Measurements from ENCODE around the gene GAL.

GAL gene

DNA sequence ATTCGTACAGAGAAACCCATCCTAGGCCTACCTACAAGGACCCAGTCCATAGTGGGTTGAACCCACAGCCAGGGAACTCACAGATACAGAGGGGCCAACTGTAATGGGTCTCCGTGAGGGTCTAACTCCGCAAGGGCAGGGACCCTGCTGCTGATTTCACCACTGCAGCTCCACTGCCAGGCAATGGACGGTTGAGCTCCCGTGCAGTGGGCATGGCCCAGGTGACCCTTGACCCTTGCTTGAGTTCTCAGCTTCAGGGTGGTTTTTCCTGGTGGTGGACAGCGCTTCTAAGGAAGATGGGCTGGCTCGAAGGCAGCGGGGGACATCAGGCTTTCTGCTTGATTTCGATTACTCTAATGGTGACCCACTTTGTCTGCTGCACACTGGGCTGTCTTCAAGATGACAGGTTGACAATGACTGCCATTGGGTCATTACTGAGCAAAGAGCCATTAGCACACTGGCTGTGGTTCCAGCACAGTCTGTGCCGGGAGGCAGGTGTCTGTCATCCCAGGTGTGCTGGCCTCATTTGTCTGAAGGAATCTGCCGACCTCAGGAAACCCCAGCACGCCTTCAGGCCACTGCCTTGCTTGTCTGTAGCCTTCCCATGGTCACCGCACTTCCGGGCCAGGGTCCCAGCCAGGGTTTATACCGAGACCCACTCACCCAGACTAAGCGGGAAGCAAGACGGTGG is 3.7 kb upstream of the GAL start:
- no peak for DNase-seq (ENCODE audit: low read depth in 2 of 2)

DNA sequence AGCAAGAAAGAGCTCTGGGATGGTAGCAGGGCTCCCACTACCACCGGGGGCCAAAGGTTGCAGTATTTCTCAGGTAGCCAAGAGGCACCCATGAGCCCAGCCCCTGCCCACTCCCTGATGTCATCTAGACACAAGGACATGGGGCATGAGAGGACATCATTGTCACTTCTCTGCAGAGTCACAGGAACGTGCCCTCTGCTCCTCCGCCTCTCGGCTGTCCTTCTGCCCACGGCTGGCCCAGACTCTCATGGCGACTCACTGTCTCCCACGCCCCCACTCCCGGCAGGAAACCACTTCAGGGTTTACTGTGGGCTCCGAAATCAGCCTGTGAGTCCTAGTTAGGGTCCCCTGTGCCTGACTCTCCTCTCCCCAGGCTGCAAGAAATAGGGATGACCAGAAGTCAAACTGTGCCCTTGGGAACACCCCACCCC is 1.8 kb upstream of the GAL start:
- no peak for DNase-seq (ENCODE audit: low read depth in 2 of 2)

DNA sequence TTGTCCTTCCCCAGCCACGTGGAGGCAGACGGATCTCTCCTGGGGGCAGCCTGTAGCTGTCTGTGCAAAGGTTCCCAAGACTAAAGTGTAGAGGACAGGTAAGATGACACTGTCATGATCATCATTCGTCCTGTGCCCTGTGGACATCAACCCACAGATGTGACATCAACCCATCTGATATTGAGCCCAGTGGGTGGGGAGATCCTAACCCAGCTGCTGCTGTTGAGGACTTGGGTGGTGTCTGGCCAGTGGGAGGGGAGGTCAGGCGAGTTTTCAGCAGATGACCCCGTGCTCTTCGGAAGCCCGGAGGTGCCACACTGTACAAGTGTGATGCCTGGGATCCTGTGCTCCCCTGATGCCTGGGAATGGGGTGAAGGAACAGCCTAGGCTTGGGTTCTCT is 1.2 kb upstream of the GAL start:
- no peak for DNase-seq (ENCODE audit: low read depth in 2 of 2)

DNA sequence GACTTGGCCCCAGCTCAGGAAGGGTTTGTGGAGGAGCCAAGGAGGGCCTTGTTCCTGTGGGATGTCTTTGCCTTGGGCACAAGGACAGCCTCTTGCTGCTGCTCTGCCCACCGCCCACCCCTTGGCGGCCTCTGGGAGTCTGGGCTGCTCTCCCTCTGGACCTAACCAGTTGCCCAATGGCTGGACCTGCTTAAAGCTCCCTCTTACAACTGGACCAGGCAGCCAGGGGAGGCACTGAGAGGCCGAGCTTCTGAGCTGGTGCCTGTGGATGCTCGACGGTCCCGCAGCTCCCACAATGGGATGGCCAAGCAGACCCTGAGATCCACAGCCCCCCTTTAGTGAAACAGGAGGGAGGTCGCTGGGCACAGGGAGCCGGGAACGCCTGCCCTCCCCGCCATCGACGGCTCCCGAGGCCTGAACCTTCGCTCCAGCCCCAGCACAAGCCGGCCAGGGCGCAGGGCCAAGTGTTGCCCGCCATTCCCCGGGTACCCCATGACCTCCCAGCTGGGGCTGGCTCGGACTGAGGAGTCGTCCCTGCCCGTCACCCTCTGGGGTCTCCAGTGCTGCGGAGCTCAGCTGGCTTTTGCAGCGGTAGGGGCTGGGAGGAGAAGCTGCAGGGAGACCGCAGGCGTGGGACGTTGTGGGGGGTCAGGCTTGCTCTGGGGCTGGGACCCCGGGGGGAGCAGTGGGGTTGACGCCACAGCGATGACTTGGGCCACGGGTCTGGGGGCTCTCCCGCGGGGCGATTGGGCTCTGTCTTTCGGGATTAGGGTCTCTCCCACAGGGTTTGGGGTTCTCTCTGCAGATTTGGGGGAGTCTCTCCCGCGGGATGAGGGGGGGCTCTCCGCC is 584 bp upstream of the GAL start:
- DNase-seq (ENCODE audit: low read depth in 2 of 2), result no peak

DNA sequence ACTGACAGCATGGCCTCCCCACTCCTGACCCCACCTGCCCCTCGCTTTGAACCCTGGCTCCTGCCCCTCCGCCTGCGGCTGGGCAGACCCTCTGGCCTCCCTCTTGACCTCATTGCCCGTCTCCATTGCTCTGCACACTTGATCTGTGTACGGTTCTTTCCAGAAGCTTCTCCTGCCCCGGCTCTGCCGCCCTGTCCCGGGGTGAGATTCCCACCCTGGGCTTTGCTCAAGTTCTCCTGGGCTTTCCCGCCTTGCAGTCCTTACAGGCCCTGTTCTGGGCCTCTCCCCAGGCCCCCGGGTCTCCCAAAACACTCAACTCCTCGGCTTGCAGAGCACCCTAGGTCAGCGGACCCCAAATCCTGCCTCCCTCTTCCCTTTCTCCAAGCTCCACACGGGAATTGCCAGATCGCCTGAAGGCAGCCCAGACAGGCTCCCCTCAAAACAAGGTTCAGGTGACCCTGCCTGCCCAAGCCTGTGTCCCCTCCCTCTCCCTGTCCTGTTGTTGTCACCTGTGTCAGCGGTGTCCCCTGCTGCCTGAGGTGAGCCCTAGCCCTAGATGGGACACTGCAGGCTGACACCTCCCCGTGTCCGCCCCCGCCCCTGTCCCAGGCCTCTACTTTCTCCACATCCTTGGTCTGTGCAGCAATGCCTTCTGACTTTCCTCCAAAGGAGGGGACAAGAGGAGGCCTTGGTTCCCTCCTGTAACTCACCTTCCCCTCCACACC is 1.5 kb downstream of the GAL start:
- DNase-seq (ENCODE audit: low read depth in 2 of 2), result no peak

DNA sequence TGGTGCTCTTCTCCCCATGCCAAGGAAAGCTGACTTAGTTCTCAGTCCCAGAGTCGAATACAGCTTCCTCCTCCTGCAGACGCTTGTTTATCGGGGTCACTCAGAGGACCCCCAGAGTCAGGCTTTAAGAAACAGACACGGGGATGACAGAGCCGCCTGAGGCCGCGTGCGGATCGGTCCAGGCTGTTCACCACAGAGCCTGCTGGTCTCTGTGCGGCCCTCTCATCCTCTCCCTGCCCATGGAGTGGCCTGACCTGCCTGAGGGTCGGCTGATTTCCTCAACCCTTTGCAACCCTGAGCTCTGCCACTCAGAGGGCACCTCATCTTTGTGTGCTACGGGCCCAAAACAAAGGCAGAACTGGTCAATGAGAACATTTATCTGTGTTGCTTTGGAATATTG is 2.1 kb downstream of the GAL start:
- no peak for DNase-seq (ENCODE audit: low read depth in 2 of 2)

DNA sequence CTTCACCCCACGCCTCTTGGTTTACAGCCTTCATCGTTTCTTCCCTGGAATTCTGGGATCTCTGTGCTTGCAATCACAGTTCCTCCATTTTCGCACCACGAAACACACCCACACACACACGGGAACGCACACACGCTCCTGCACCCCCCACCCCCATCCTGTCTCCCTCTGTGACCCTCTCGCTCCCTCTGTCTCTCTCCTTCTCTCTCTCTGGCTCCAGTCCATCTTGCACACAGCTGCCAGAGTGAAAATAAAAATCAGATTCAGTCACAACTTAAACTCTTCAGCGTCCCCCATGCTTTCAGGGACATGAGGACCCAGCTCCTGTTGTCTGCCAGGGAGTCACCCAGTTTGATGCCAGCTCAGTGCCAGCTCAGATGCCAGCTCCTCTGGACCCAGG is 3.0 kb downstream of the GAL start:
- no peak for DNase-seq (ENCODE audit: low read depth in 2 of 2)

DNA sequence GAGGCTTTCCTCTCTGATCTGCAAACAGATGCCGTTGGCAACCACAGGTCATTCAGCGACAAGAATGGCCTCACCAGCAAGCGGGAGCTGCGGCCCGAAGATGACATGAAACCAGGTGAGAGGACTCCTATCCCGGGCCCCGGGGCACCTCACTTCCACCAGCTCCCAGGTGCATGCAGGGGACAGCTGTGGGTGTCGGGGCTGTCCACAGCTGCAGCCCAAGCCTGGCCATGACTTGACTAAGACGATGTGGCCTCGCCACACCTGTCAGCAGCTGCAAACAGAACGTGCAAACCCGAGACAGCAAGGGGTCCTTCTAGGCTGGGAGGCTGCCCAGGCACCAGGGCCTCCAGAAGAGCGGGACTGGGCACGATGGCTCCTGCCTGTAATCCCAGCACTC is 3.6 kb downstream of the GAL start:
- DNase-seq (ENCODE audit: low read depth in 2 of 2), result no peak

DNA sequence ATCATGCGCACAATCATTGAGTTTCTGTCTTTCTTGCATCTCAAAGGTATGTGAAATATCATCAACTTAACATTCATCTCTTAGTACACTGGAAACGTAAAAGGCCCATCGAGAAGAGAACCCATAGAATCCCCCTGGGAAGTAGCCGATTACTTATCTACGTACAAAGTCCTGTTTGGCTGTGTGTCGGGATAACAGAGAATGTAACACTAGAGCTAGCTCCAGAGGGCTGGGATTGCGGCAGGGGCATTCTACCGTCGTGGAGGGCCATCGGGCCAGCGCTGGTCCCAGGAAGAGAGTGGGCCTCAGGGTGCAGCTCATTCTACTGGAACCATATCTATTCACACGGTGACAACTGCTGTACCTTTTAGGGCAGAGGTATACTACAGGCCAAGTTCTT is 4.5 kb downstream of the GAL start:
- no peak for DNase-seq (ENCODE audit: low read depth in 2 of 2)

DNA sequence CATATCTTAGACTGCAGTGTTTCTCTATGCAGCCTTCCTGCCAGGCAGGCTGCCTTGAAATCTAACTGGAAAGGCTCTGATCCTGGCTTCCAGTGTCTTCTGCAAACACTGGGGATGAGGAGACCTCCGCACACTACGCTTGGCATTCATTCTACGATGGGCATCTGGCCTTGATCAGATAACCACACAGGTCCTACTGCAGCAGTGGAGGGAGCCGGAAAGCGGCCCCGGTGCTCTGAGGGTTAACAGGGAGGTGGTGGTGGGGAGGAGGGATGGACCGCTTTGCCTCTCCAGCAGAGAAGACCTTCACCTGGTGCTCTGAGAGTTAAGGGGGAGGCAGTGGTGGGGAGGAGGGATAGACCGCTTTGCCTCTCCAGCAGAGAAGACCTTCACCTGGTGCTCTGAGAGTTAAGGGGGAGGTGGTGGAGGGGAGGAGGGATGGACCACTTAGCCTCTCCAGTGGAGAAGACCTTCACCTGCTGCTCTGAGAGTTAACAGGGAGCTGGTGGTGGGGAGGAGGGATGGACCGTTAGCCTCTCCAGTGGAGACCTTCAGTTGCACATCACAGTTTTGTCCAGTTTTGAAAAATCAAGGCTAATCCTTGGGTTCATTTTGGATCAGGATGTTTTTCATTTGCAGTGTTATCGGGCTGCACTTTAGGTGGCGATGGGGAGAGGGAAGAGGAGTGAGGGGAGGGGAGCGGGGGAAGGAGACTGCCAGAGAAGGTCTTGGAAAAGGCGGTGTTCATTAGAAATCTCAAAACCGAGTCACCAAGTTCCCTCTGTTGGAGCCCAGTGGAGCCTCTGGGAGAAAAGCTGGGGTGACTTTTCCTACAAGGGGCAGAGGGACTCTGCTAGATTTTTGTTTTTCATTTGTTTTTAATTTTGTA is 5.6 kb downstream of the GAL start:
- no peak for DNase-seq (ENCODE audit: low read depth in 2 of 2)

DNA sequence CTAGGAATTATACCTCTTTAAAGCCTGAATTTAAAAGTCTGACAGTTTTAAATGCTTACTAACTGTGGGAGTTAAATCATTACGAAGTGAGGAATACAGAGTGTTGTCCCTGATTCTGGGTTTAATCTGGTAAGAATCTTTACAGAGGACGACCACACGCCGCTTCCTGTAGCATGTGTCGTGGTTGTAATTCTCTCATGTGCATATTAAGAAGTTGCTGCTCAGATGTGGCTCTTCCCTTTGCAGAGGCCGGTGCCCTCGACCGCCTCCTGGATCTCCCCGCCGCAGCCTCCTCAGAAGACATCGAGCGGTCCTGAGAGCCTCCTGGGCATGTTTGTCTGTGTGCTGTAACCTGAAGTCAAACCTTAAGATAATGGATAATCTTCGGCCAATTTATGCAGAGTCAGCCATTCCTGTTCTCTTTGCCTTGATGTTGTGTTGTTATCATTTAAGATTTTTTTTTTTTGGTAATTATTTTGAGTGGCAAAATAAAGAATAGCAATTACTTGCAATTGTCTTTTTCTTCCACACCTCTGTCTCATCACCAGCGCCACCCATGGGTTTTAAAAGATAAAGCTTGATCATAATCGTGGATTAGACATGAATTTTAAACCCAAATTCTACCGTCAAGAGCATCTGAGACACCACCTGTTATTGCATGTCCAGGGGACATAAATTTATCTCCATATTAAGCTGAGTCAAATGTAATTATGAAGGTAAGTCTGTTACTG is 6.5 kb downstream of the GAL start:
- DNase-seq (ENCODE audit: low read depth in 2 of 2), result no peak

DNA sequence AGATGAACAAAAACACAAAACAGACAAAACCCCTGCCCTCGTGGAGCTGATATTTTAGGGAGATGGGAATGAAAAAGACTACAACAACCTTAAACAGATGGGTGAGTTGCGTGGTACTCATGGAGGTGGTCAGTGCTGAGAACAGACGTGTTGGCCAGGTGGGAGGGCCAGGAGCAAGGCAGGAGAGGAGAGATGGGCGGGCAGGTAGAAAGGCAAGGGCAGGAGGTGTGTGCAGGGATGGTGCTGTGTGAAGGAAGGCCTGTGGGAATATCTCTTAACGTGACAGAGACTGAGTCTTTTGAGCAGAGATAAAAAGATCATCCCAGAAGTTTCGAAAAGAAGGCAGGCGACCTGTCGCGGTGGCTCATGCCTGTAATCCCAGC is 7.0 kb downstream of the GAL start:
- no peak for DNase-seq (ENCODE audit: low read depth in 2 of 2)

DNA sequence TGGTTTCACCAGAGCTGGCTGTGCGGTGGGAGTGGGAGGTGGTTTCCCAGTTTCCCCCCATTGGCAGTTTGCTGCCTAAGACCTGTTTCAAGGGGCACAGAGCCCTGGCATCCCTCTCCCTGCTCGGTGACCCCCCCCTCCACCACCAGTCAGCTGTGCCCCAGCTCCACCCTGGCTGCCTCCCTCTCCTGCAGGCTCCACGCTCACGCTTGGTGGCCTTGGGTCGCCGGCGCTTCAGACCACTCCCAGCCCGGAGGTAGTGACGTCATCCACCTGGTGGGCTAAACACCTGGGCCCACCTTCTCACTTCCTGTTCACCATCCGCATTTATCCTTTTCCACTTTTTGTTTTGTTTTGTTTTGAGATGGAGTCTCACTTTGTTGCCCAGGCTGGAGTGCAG is 7.8 kb downstream of the GAL start:
- no peak for DNase-seq (ENCODE audit: low read depth in 2 of 2)

DNA sequence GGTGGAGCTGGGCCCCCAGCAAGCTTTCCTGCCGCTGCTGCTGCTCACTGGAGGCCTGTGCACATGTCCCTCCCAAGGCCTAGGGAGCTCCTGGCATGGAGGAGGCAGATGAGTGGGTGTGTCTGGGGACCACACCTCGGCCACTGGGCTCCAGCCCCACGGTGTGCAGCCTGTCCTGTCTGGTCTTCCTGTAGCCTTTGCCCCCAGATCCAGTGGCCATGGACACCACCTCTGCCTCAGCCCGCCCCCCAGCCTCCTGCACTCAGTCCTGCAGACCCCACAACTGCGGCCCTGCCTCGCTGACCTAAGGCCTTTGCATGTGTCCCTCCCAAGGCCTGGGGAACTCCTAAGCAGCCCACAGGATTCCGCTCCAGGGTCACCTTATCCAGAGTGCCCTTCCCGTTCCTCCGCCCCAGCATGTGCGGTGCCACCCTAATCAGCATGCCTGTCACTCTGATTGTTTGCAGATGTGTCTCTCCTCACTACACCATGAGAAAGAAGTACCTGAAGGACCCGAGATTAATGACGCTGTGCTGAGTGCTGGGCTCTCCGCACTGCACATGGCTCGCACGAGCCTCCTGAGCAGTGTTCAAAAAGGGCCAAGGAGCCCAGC is 8.6 kb downstream of the GAL start:
- DNase-seq (ENCODE audit: low read depth in 2 of 2), result no peak

DNA sequence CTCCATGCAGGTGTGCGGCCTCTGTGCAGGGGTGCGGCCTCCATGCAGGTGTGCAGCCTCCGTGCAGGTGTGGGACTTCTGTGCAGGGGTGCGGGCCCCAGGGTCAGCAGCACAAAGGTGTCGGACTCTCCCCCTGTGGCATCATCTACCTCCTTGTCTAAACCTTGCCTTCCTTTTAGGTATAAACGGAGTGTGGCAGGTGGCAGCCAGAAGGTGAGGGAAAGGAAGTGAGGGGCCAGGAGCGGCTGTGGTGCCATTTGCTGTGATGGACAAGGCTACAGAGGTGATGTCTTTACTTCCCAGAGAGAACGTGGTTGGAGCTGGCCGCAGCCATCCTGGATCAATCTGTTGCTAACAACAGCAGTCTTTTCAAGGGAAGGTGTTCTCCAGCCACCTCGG is 9.1 kb downstream of the GAL start:
- no peak for DNase-seq (ENCODE audit: low read depth in 2 of 2)

DNA sequence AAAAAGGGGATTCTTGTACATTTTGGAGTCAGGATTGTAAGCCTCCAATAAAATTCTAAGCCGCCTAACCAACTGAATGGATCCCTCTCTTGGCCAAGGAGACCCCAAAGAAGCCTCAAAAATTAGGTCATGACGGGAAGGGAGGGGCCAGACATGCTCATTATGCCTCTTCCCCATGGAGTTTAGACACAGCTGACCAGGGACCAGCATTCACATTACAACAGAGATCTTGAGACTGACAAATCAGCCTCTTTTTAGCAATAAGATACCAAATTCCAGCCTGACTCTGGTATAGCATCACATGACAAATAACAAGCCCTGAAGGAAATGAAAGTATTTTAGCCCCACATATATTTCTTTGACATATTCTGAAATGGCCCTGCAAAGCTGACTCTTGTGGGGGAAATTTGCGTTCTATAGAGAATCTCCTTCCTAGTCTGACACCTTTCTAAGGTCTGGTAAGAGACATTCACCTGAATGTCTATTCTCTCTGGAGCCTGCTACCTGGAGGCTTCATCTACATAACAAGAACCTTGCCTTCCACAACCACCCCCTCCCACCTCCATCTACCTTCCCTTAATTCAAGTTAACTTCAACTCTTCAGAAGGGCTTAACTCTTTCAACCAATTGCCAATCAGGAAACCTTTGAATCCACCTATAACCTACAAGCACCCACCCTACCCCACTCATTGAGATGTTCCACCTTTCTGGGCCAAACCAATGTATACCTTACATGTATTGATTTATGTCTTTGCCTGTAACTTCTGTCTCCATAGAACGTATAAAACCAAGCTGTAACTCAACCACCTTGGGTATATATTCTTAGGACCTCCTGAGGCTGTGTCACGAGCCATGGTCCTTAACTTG is 10.3 kb downstream of the GAL start:
- no peak for DNase-seq (ENCODE audit: low read depth in 2 of 2)

DNA sequence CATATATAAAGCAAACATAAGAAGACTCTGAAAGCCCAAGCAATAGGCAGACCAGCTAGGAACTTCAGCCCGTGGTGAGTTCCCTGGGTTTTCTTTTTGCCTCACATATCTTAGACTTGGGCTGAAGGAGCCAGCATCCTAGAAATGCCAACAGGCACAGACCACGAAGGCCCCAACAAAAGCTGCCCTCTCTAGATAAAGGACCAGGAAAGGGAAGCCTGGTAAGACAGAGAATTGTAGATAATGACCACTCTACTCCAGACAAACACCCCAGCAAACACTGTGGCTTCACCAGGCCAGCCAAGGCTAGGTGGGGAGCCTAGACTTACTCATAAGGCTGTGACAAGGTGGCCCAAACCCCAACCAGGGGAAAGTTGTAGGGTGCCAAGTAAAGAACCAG is 11.2 kb downstream of the GAL start:
- DNase-seq (ENCODE audit: low read depth in 2 of 2), result no peak

DNA sequence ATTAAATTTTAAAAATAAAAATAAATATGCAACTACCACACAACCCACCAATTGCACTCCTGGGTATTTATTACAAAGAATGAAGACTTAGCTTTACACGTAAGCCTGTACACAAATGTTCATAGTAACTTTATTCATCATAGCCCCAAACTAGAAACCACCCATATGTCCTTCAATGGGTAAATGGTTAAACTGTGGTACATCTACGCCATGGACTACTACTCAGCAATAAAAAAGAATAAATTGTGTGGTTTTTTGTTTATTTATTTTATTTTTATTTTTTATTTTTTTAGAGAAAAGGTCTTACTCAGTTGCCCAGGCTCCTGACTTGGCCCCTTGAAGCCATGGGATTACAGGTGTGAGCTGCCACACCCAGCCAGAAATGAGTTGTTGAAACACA is 14.6 kb downstream of the GAL start:
- no peak for DNase-seq (ENCODE audit: low read depth in 2 of 2)

DNA sequence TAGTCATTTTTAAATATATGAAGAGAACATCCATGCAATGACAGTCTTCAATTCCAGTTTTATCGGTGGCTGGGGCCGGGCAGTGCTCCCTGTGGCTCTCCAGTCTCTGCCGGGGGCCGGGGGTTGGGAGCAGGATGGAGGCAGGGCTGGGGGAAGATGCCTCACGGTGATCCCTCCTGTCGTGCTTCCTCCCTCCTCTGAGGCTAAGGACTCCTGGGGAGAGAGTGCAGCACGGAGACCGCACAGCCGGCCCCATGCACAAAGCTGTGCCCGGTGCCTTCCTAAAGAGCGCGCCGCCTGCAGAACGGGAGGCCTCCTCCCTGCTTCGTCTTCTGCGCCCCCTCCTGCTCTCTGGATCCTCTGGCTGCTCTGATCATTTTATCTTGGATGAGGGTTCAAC is 20.5 kb downstream of the GAL start:
- no peak for DNase-seq (ENCODE audit: low read depth in 2 of 2)

DNA sequence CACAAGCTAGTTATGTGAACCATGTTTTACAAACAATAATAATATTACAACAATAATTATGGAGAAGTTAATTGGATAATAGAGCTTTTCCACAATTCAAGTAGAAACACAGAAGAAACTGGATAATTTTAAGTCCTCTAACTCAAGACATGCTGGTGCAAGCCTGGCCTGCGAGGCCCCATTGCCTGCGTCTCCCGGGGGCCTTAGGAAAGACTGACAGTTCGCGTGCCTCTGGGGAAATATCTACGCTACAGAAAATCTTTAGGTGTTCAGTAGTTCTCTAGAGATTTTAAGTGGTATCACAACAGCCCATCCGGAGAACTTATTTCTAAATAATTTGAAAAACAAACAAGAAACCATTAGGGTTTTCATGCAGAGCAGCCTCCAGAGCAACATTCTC is 23.2 kb downstream of the GAL start:
- DNase-seq (ENCODE audit: low read depth in 2 of 2), result no peak

All from stimulated activated CD8-positive, alpha-beta memory T cell treated with anti-CD3 and anti-CD28 coated beads, Interleukin-7, amount 100 ng/mL, for 4 hours (primary cell).